Coronary artery (tissue), 2 donors: ENCODE data around the gene RNPS1.
A peak's percentile ranks its signal among the peaks of the same experiment; 100 is the strongest.

ENCODE experiments used
- DNase-seq: peaks from one replicate; pipeline ENCODE4 v3.0.0-alpha.2; 2017; ENCODE audit warnings: low spot score
- H3K27ac ChIP-seq, 2 donors: fragments of 200-600 bp; sonication (generic); one replicate each; pipeline ENCODE4 v1.5.1; 2016 to 2019
- H3K4me3 ChIP-seq: fragments of 200-600 bp; sonication (generic); 2 replicates; pipeline ENCODE4 v1.5.1; 2016; ENCODE audit warnings: mild to moderate bottlenecking, moderate library complexity
- TF ChIP-seq, protein P1 (sequence below): fragments of 200-600 bp; sonication (generic); IDR thresholded peaks from one replicate; pipeline ENCODE4 v1.5.1; 2019; ENCODE audit warnings: antibody characterized with exemption

Gene RNPS1, protein sequence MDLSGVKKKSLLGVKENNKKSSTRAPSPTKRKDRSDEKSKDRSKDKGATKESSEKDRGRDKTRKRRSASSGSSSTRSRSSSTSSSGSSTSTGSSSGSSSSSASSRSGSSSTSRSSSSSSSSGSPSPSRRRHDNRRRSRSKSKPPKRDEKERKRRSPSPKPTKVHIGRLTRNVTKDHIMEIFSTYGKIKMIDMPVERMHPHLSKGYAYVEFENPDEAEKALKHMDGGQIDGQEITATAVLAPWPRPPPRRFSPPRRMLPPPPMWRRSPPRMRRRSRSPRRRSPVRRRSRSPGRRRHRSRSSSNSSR

DNA sequence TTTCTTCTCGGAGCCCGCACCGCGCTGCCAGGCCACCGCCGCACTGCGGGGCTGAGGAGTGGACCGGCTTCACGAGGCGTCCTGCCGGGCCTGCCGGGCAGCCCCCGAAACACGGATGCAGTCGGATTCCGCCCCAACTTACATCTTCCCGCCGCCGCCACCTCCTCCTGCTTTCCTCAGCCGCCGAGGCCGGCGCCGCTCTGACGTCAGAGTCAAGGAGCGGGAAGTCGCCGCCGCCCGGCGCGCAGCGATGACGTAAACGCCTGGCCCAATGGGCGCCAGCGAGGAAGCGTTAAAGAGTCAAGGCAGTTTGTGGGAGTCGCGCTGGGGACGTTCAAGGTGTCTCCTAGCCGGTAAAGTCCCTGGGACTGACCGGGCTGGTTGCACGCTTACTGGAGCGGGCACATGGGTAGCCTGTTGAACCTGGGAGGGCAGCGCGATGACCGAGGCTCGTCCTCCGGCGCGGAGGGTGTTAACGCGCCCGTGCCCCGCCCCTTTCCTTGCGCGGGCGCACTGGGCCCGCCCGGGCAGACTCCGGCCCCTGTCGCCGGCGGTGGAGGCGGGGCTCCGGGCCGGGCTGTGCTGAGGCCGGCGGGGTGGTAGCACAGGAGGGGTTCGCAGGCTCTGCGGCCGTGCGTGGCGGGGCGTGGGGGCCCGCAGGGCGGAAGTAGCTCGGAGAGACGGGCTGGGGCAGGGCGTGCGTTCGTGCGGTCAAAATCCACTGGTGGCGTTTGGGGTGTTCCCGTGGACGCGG, at the start of gene RNPS1:
Gene RNPS1 (minus strand): TSS at position 214 of the 754 bp plus-strand sequence. CDS start 3,483 bp downstream, outside the sequence.
- TF ChIP-seq, protein P1, sequence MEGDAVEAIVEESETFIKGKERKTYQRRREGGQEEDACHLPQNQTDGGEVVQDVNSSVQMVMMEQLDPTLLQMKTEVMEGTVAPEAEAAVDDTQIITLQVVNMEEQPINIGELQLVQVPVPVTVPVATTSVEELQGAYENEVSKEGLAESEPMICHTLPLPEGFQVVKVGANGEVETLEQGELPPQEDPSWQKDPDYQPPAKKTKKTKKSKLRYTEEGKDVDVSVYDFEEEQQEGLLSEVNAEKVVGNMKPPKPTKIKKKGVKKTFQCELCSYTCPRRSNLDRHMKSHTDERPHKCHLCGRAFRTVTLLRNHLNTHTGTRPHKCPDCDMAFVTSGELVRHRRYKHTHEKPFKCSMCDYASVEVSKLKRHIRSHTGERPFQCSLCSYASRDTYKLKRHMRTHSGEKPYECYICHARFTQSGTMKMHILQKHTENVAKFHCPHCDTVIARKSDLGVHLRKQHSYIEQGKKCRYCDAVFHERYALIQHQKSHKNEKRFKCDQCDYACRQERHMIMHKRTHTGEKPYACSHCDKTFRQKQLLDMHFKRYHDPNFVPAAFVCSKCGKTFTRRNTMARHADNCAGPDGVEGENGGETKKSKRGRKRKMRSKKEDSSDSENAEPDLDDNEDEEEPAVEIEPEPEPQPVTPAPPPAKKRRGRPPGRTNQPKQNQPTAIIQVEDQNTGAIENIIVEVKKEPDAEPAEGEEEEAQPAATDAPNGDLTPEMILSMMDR, result no peak
- H3K27ac ChIP-seq, result peak within 1 kb of the TSS; percentile 87 to 97
- H3K4me3 ChIP-seq, result peak within 1 kb of the TSS; percentile 97
- peak; percentile 96 for DNase-seq

DNA sequence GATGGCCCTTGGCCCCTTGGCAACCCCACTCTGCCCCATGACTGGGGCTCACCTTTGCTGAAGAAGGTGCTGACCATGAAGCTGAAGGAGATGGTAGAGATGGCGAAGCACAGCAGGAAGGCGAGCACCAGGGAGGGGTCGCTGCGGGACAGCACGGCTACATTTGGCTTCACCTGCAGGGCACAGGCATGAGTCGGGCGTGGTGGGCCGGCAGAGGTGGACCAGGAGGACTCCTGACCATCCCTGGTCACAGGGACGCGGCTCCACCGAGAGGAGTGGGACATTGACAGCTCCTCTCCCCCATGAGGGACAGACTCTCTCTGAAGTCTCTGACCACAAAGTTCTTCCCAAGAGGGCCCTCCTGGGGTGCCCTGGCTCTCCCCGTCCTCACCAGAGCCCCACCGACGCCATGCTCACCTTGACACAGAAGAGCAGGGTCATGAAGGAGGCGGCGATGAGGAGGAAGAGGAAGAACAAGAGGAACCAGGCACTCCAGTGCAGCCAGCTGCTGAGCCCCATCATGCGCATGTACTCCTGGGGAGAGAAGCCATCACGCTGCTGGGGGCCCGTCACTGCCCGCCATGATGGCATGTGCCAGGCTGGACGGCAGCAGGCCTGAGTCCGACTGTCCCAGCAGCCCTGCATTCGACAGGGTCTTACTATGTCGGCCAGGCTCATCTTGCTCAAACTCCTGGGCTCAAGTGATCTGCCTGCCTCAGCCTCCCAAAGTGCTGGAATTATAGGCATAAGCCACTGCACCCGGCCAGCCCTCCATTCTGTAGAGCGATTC, 49.5 kb upstream of the RNPS1 start:
- no peak for DNase-seq
- TF ChIP-seq, protein P1, result no peak
- H3K4me3 ChIP-seq, result no peak overlapping the region
- H3K27ac ChIP-seq, result no peak overlapping the region

DNA sequence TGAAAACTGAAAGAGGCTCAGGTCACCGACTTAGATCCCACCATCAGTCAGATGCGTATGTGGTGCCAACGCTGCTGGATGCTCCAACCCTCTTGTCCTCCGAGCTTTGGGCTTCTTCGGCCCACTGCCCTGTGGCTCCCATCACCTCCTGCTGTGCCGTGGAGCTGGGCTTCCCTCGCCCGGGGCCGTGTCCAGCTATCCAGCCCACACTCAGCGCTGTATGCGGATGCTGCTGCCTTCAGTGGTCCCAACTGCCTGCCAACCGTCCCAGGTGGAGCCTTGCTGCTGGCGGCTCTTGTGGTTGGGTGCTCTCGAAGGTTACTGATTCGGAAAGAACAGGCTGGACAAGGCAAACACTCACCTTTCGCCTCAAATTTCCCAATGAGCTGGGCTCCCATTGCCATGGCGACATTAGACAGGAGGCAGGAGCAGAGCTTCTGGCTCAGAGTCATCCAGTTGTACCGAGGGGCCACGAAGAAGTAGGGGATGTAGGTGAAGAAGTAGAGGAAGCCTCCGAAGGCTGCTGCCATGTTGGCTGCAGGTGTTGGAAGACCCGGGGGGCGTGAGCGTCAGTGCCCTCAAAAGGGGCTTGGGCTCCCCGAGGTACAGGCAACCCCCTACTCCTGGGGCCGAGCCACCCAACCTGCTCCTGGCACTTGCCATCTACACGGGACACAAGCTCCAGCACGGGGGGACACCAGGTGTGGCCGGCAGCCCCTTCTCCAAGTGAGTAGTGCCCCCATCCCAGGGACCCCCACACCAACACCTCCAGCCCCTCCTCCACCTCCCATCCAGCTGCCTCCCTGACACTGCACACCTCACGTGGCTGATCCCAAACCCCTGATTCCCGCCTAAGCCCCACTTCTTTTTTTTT, 40.4 kb upstream of the RNPS1 start:
- Histone ChIP-seq H3K4me3 (no peak overlapping the region), H3K27ac (no peak overlapping the region)
- TF ChIP-seq, protein P1, result no peak
- no peak for DNase-seq

DNA sequence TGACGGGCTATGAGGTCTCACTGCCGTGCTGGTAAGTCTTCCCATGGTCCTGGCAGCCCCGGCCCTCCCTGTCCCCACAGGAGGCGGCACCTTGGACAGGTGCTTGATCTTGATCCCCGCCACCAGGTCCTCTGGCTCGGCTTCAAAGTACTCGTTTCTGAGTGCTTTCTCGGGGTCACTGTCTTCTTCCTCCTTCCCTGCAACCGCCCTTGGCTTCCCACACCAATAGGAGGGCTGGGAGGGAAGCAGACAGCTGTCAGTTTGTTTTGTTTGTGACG, 31.9 kb upstream of the RNPS1 start:
- DNase-seq, result no peak
- H3K4me3 ChIP-seq, result no peak overlapping the region
- TF ChIP-seq, protein P1, result no peak
- H3K27ac ChIP-seq, result no peak overlapping the region

DNA sequence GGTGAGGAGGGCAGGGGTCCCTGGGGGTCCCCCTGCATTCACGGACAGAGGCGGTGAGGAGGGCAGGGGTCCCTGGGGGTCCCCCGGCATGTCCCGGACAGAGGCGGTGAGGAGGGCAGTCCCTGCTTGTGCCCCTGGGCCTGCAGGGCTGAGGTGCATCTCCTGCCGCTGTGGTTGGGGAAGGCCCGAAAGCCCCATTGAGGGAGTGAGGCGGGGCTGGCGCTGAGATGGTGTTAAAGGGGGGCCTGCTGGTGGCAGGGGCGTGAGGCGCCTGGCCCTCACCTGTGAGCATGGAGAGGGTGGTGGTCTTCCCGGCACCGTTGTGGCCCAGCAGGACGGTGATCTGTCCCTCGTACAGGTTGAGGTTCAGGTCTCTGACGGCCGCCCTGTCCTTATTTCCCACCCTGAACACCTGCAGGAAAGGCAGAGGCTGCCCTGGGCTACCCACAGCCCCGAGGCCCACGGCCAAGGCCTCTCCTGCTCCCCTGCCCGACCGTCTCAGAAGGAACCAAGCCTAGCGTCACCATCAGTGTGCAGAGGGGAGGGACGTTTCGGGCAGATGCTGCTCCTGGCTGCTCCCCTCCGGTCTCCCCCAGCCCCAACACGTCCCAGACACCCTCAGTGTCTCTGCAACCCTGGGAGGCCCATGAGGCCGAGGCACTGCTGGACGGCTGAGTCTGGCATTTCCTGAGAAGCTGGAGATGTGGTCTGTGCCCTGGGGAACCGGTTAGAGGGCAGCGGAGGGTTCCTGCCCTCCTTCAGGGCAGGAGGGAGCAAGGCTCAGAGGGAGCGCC, 31.4 kb upstream of the RNPS1 start:
- no peak overlapping the region for H3K27ac ChIP-seq
- no peak for DNase-seq
- TF ChIP-seq, protein P1, result no peak
- H3K4me3 ChIP-seq, result no peak overlapping the region

DNA sequence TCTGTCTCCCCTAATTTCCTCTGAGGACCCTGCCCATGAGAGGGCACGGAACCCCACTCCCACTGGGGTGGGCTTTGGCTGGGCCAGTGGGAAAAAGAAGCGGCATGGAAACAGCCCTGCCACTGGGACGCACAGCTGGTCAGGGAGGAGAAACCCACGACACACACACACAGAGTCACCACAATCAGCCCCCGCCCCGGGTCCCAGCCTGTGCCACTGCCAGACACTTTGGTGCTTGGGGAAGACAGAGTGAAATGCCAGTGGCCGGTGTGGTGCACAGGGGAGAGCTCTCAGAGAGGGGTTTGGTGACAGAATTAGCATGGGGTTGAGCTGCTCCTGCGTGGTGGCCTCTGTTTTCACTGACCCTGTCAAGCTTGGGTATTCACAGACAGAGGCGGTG, 30.7 kb upstream of the RNPS1 start:
- H3K27ac ChIP-seq, result no peak overlapping the region
- H3K4me3 ChIP-seq, result no peak overlapping the region
- TF ChIP-seq, protein P1, result no peak
- no peak for DNase-seq
